ENCODE measurements around the gene ITGAV.
"Not testable (repeated sequence)": the region's sequence is repeated elsewhere in the genome, so short reads cannot be mapped to it uniquely, and the experiment has no call there.

Gene ITGAV

GRCh38 chr2:186560254-186560653 is 29.6 kb upstream of the ITGAV start:
- no peak for TF ChIP-seq CTCF (IDR thresholded peaks at IDR 0.05; ENCODE audit: low read depth, low read length, missing control alignments)
- DNase-seq (ENCODE audit: extremely low read depth, low read depth): no peak
- no peak overlapping the region for H3K4me3 ChIP-seq (replicated peaks; ENCODE audit: low read depth, low read length)

GRCh38 chr2:186561467-186562208 is 28.2 kb upstream of the ITGAV start:
- no peak overlapping the region for H3K4me3 ChIP-seq (replicated peaks; ENCODE audit: low read depth, low read length)
- no peak for DNase-seq (ENCODE audit: extremely low read depth, low read depth)
- TF ChIP-seq CTCF (IDR thresholded peaks at IDR 0.05; ENCODE audit: low read depth, low read length, missing control alignments): no peak

- no peak for DNase-seq (ENCODE audit: extremely low read depth, low read depth)
- no peak overlapping the region for H3K4me3 ChIP-seq (replicated peaks; ENCODE audit: low read depth, low read length)
- no peak for TF ChIP-seq CTCF (IDR thresholded peaks at IDR 0.05; ENCODE audit: low read depth, low read length, missing control alignments)
Measured at GRCh38 chr2:186562209-186562578, 27.7 kb upstream of the ITGAV start.

GRCh38 chr2:186568600-186568999 is 21.3 kb upstream of the ITGAV start:
- DNase-seq (ENCODE audit: extremely low read depth, low read depth); H3K4me3 ChIP-seq (replicated peaks; ENCODE audit: low read depth, low read length): not testable (repeated sequence)

DNA sequence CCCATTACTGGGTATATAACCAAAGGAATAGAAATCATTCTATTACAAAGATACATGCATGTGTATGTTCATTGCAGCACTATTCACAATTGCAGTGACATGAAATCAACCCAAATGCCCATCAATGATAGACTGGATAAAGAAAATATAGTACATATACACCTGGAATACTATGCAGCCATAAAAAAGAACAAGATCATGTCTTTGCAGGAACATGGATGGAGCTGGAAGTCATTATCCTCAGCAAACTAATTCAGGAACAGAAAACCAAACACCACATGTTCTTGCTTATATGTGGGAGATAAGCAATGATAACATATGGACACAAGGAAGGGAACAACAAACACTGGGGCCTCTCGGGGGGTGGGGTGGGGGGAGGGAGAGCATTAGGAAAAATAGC is 20.7 kb upstream of the ITGAV start:
- not testable (repeated sequence) for H3K4me3 ChIP-seq (replicated peaks; ENCODE audit: low read depth, low read length); DNase-seq (ENCODE audit: extremely low read depth, low read depth)

GRCh38 chr2:186569897-186570296 is 20.0 kb upstream of the ITGAV start:
- no peak for DNase-seq (ENCODE audit: extremely low read depth, low read depth)
- no peak for TF ChIP-seq CTCF (IDR thresholded peaks at IDR 0.05; ENCODE audit: low read depth, low read length, missing control alignments)
- no peak overlapping the region for H3K4me3 ChIP-seq (replicated peaks; ENCODE audit: low read depth, low read length)

DNA sequence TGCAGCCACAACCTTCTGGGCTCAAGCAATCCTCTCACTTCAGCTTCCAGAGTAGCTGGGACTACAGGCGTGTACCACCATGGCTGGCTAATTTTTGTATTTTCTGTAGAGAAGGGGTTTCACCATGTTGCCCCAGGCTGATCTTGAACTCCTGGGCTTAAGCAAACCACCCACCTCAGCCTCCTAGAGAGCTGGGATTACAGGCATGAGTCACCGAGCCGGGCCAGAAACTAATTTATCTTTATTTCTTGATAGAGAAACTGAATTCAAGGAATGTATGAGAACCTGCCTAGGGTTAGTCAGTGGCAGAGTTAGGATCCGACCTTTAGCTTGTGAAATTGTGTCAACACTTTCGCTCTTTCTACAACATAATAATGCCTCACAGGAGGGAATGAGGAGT is 19.3 kb upstream of the ITGAV start:
- DNase-seq (ENCODE audit: extremely low read depth, low read depth): no peak
- TF ChIP-seq CTCF (IDR thresholded peaks at IDR 0.05; ENCODE audit: low read depth, low read length, missing control alignments): no peak
- no peak overlapping the region for H3K4me3 ChIP-seq (replicated peaks; ENCODE audit: low read depth, low read length)

DNA sequence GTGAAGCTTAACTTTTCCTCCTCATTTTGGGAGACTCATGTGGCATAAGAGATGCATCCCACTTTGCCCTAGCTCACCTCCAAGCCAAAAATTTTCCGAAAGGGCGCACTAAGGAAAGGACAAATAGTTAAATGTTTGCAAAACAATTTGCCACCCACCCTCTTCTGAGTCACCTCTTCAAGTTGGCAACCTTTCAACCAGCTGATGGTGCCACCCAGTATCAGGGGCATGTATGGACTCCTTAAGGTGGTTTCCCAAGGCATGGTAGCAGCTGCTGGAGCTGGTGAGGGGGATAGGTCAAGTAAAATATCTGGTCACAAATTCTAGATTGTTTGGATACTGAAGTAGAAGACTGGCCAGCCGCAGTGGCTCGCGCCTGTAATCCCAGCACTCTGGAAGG is 17.2 kb upstream of the ITGAV start:
- no peak overlapping the region for H3K4me3 ChIP-seq (replicated peaks; ENCODE audit: low read depth, low read length)
- no peak for TF ChIP-seq CTCF (IDR thresholded peaks at IDR 0.05; ENCODE audit: low read depth, low read length, missing control alignments)
- no peak for DNase-seq (ENCODE audit: extremely low read depth, low read depth)
